Neuronal stem cell (in vitro differentiated cells): ENCODE data around the gene TMEM255B.

ENCODE experiments used
- DNase-seq: peaks from one replicate; pipeline ENCODE4 v3.0.0-alpha.2; 2013; ENCODE audit warnings: low spot score
- H2AFZ ChIP-seq: one replicate; pipeline ENCODE4 v1.6.1; 2013; ENCODE audit warnings: mild to moderate bottlenecking, low read length, inconsistent platforms
- H2AK5ac ChIP-seq: 2 replicates; pipeline ENCODE4 v1.6.1; 2013; ENCODE audit warnings: low read depth, mild to moderate bottlenecking, inconsistent platforms, low read length, moderate library complexity, mixed read lengths
- H2BK120ac ChIP-seq: 2 replicates; pipeline ENCODE4 v1.6.1; 2013; ENCODE audit warnings: low read depth, mild to moderate bottlenecking, inconsistent platforms, low read length, moderate library complexity, mixed read lengths
- H2BK12ac ChIP-seq: one replicate; pipeline ENCODE4 v1.6.1; 2013; ENCODE audit warnings: low read length, inconsistent platforms
- H2BK15ac ChIP-seq: 2 replicates; pipeline ENCODE4 v1.6.1; 2013; ENCODE audit warnings: mild to moderate bottlenecking, low read length, inconsistent platforms, mixed read lengths
- H2BK5ac ChIP-seq: one replicate; pipeline ENCODE4 v1.6.1; 2013; ENCODE audit warnings: inconsistent platforms, mild to moderate bottlenecking, low read length, moderate library complexity
- H3K14ac ChIP-seq: one replicate; pipeline ENCODE4 v1.6.1; 2013; ENCODE audit warnings: low read length, inconsistent platforms
- H3K18ac ChIP-seq: 2 replicates; pipeline ENCODE4 v1.6.1; 2013; ENCODE audit warnings: low read length, inconsistent platforms
- H3K23ac ChIP-seq: 2 replicates; pipeline ENCODE4 v1.6.1; 2013; ENCODE audit warnings: low read depth, mild to moderate bottlenecking, mixed read lengths, low read length, inconsistent platforms; ENCODE audit not compliant: poor library complexity
- H3K27ac ChIP-seq: replicated peaks from 3 replicates; pipeline ENCODE4 v1.5.1; 2013; ENCODE audit warnings: low read length, inconsistent platforms
- H3K27me3 ChIP-seq, 3 experiments: 2 replicates each; pipeline ENCODE4 v1.6.1; 2013; ENCODE audit warnings: low read length in 3 of 3, mild to moderate bottlenecking in 2 of 3, inconsistent platforms in 1 of 3, low read depth in 1 of 3, mixed read lengths in 1 of 3, moderate library complexity in 1 of 3; ENCODE audit not compliant: control insufficient read depth in 3 of 3, insufficient read depth in 3 of 3
- H3K36me3 ChIP-seq, 2 donors: replicated peaks in 1 of 2; 2 replicates each; pipeline ENCODE4 v1.6.1; 2013; ENCODE audit warnings: low read length in 2 of 2; ENCODE audit not compliant: control insufficient read depth in 2 of 2, insufficient read depth in 2 of 2
- H3K4ac ChIP-seq: 2 replicates; pipeline ENCODE4 v1.6.1; 2013; ENCODE audit warnings: inconsistent platforms, mild to moderate bottlenecking, low read length, moderate library complexity
- H3K4me1 ChIP-seq, 2 donors: 1 replicate in 1 of 2; 2 replicates in 1 of 2; pipeline ENCODE4 v1.6.1; 2013; ENCODE audit warnings: low read length in 2 of 2, low read depth in 1 of 2; ENCODE audit not compliant: control insufficient read depth in 2 of 2, insufficient read depth in 1 of 2
- H3K4me2 ChIP-seq: one replicate; pipeline ENCODE4 v1.6.1; 2013; ENCODE audit warnings: mild to moderate bottlenecking, low read length, inconsistent platforms; ENCODE audit not compliant: insufficient read depth, poor library complexity, severe bottlenecking
- H3K4me3 ChIP-seq, 2 donors: 2 replicates each; pipeline ENCODE4 v1.5.1; 2013; ENCODE audit warnings: low read length in 2 of 2, mild to moderate bottlenecking in 2 of 2, inconsistent platforms in 1 of 2, moderate library complexity in 1 of 2
- H3K79me1 ChIP-seq: one replicate; pipeline ENCODE4 v1.6.1; 2013; ENCODE audit warnings: low read depth, mild to moderate bottlenecking, inconsistent platforms, low read length, moderate library complexity
- H3K9ac ChIP-seq: one replicate; pipeline ENCODE4 v1.6.1; 2013; ENCODE audit warnings: mild to moderate bottlenecking, low read depth, low read length, inconsistent platforms; ENCODE audit not compliant: poor library complexity
- H3K9me3 ChIP-seq, 2 donors: replicated peaks in 1 of 2; 2 replicates each; pipeline versions ENCODE3 to v1.6.1; 2013; ENCODE audit warnings: low read length in 2 of 2, mild to moderate bottlenecking in 2 of 2, inconsistent platforms in 1 of 2, low read depth in 1 of 2, mixed read lengths in 1 of 2, moderate library complexity in 1 of 2; ENCODE audit not compliant: control insufficient read depth in 2 of 2, insufficient read depth in 1 of 2
- H4K8ac ChIP-seq: one replicate; pipeline ENCODE4 v1.6.1; 2013; ENCODE audit warnings: low read depth, mild to moderate bottlenecking, inconsistent platforms, low read length, moderate library complexity
- H4K91ac ChIP-seq: one replicate; pipeline ENCODE4 v1.6.1; 2013; ENCODE audit warnings: low read length, low read depth, mild to moderate bottlenecking, inconsistent platforms; ENCODE audit not compliant: poor library complexity
- WGBS, 2 donors: extraction: QIAGEN DNeasy Blood & Tissue Kit; methylation state at CpG; one replicate each; pipeline ENCODE4 v1.1.7; 2013; ENCODE audit warnings: missing lambda C conversion rate in 2 of 2, mixed read lengths in 1 of 2; ENCODE audit not compliant: insufficient read length in 2 of 2, insufficient replicate concordance in 1 of 2; ENCODE audit errors: extremely low coverage in 2 of 2; 5-methylcytosine and 5-hydroxymethylcytosine counted together

TMEM255B gene

GRCh38 chr13:113736258-113736731, 22.7 kb upstream of the TMEM255B start:
- Histone ChIP-seq H3K4me3 (no peak overlapping the region), H2BK5ac (no peak overlapping the region), H3K27ac (no peak overlapping the region), H4K91ac (no peak overlapping the region), H3K9ac (no peak overlapping the region), H3K36me3 (peaks cover 0 to 2% of the 10 kb centered on the region in 2 donors), H3K4me1 (peaks cover 2 to 5% of the 10 kb centered on the region in 2 donors), H3K4ac (no peak overlapping the region), H3K4me2 (no peak overlapping the region), H2BK15ac (no peak overlapping the region), H2AK5ac (no peak overlapping the region), H4K8ac (no peak overlapping the region), H2BK120ac (no peak overlapping the region), H2AFZ (no peak overlapping the region), H3K14ac (no peak overlapping the region), H3K9me3 (peaks cover 0 to 9% of the 10 kb centered on the region in 2 donors), H2BK12ac (no peak overlapping the region), H3K27me3 (peaks cover 0 to 6% (median 4%) of the 10 kb centered on the region in 3 experiments), H3K18ac (no peak overlapping the region), H3K79me1 (peaks cover 7% of the 10 kb centered on the region), H3K23ac (no peak overlapping the region)
- no peak for DNase-seq
- no CpG with 5 or more reads among the region's 10 CpGs for WGBS, 2 donors

- no peak overlapping the region for H2BK120ac ChIP-seq
- H2AFZ ChIP-seq = no peak overlapping the region
- no peak overlapping the region for H4K8ac ChIP-seq
- H2AK5ac ChIP-seq = no peak overlapping the region
- no peak overlapping the region for H2BK15ac ChIP-seq
- H3K4ac ChIP-seq = no peak overlapping the region
- H2BK5ac ChIP-seq = no peak overlapping the region
- H3K27me3 ChIP-seq = peaks cover 0 to 6% (median 4%) of the 10 kb centered on the region in 3 experiments
- H4K91ac ChIP-seq = no peak overlapping the region
- no peak overlapping the region for H3K9ac ChIP-seq
- no peak overlapping the region for H3K4me3 ChIP-seq
- peaks cover 7% of the 10 kb centered on the region for H3K79me1 ChIP-seq
- H3K27ac ChIP-seq = no peak overlapping the region
- no peak overlapping the region for H3K4me2 ChIP-seq
- no peak overlapping the region for H3K18ac ChIP-seq
- H3K9me3 ChIP-seq = peaks cover 0 to 9% of the 10 kb centered on the region in 2 donors
- H3K23ac ChIP-seq = no peak overlapping the region
- H3K36me3 ChIP-seq = peaks cover 0 to 2% of the 10 kb centered on the region in 2 donors
- no peak for DNase-seq
- peaks cover 2 to 9% of the 10 kb centered on the region in 2 donors for H3K4me1 ChIP-seq
- H2BK12ac ChIP-seq = no peak overlapping the region
- no CpG with 5 or more reads among the region's 5 CpGs for WGBS, 2 donors
- H3K14ac ChIP-seq = no peak overlapping the region
Measured at GRCh38 chr13:113737803-113738202, 21.2 kb upstream of the TMEM255B start.

GRCh38 chr13:113739527-113740285, 19.3 kb upstream of the TMEM255B start:
- H3K18ac ChIP-seq = peak overlapping the region; percentile 57
- WGBS, 2 donors = no CpG with 5 or more reads among the region's 22 CpGs

GRCh38 chr13:113740286-113740556, 18.8 kb upstream of the TMEM255B start:
- H2AK5ac ChIP-seq = peak overlapping the region; percentile 70

More at GRCh38 chr13:113739527-113740285, 19.3 kb upstream of the TMEM255B start:
- Histone ChIP-seq H3K23ac (peak overlapping the region; percentile 89), H3K79me1 (peaks cover 2% of the 10 kb centered on the region), H3K9ac (peak overlapping the region; percentile 60), H2AFZ (no peak overlapping the region), H2BK12ac (no peak overlapping the region), H3K4ac (peak overlapping the region; percentile 53), H3K14ac (peak overlapping the region; percentile 17), H2BK120ac (no peak overlapping the region), H3K4me3 (no peak overlapping the region), H3K9me3 (no peaks in the 10 kb centered on the region), H3K4me1 (peaks cover 2 to 8% of the 10 kb centered on the region in 2 donors), H2BK15ac (peak overlapping the region; percentile 75), H3K27me3 (peaks cover 0 to 4% (median 0%) of the 10 kb centered on the region in 3 experiments), H3K27ac (no peak overlapping the region), H2BK5ac (no peak overlapping the region), H3K36me3 (no peaks in the 10 kb centered on the region), H2AK5ac (peak overlapping the region; percentile 70), H3K4me2 (no peak overlapping the region), H4K8ac (peak overlapping the region; percentile 65), H4K91ac (no peak overlapping the region)
- DNase-seq = no peak

More at GRCh38 chr13:113740286-113740556, 18.8 kb upstream of the TMEM255B start:
- no peak overlapping the region for H2BK120ac ChIP-seq
- H2AFZ ChIP-seq = no peak overlapping the region
- peaks cover 2 to 8% of the 10 kb centered on the region in 2 donors for H3K4me1 ChIP-seq
- no peak overlapping the region for H3K4me3 ChIP-seq
- no peak overlapping the region for H3K4ac ChIP-seq
- H2BK15ac ChIP-seq = no peak overlapping the region
- no peaks in the 10 kb centered on the region for H3K36me3 ChIP-seq
- WGBS, 2 donors = no CpG with 5 or more reads among the region's 9 CpGs
- no peak overlapping the region for H4K8ac ChIP-seq
- no peak overlapping the region for H3K4me2 ChIP-seq
- peak overlapping the region; percentile 52 for H3K18ac ChIP-seq
- peak overlapping the region; percentile 37 for H3K9ac ChIP-seq
- peaks cover 0 to 4% (median 0%) of the 10 kb centered on the region in 3 experiments for H3K27me3 ChIP-seq
- no peak overlapping the region for H4K91ac ChIP-seq
- H3K79me1 ChIP-seq = peaks cover 2% of the 10 kb centered on the region
- H3K27ac ChIP-seq = no peak overlapping the region
- H3K9me3 ChIP-seq = no peaks in the 10 kb centered on the region
- peak overlapping the region; percentile 17 for H3K14ac ChIP-seq
- no peak overlapping the region for H2BK5ac ChIP-seq
- H3K23ac ChIP-seq = no peak overlapping the region
- H2BK12ac ChIP-seq = no peak overlapping the region
- DNase-seq = no peak
